ENCODE measurements around the gene C1orf174.

DNA sequence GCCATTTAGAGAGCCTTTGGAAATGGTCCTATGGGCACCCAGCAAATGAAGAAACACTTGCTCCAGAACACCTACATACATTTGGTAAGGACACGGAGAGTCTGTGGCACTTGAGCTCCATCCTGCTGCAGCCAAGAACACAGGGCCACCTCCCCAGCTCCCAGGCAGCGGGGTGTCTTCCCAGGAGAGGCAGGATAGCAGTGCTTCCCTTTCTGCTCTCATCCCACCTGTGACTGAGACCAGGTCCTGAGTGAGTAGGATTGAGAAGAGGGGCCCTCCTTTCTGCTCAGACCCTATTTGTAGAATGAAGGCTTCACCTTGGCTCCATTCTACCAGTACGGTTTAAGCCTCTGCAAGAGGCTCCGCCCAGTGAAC is 4.1 kb downstream of the C1orf174 start:
- TF ChIP-seq TAF1 (IDR thresholded peaks at IDR 0.05; ENCODE audit: low read depth) (no peak), CEBPB (IDR thresholded peaks at IDR 0.05) (no peak), REST (IDR thresholded peaks at IDR 0.05; ENCODE audit: low read depth) (no peak), EP300 (IDR thresholded peaks at IDR 0.05; ENCODE audit: borderline replicate concordance) (no peak), MAX (IDR thresholded peaks at IDR 0.05) (no peak), RAD21 (IDR thresholded peaks at IDR 0.05; ENCODE audit: low read depth) (no peak), ZBTB7A (IDR thresholded peaks at IDR 0.05; ENCODE audit: low read depth) (no peak), FOXM1 (IDR thresholded peaks at IDR 0.05; ENCODE audit: borderline replicate concordance, low read depth) (no peak), NFIC (IDR thresholded peaks at IDR 0.05) (no peak), YY1 (IDR thresholded peaks at IDR 0.05; ENCODE audit: low read depth) (no peak), TEAD4 (IDR thresholded peaks at IDR 0.05) (no peak)
- TF ChIP-seq, protein P1, sequence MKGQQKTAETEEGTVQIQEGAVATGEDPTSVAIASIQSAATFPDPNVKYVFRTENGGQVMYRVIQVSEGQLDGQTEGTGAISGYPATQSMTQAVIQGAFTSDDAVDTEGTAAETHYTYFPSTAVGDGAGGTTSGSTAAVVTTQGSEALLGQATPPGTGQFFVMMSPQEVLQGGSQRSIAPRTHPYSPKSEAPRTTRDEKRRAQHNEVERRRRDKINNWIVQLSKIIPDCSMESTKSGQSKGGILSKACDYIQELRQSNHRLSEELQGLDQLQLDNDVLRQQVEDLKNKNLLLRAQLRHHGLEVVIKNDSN (IDR thresholded peaks at IDR 0.05), result no peak
